MCF 10A (cell line): ENCODE measurements around the gene LATS2. TPM values are rescaled to one million over a fixed set of nuclear protein-coding genes. Genes with fewer than 3 reads are reported as not detected.

Source experiments
- BruUV-seq: library from RNA; stranded (reverse); fragments of 400-500 nt; replicated peaks from 2 replicates; lab custom pipeline; 2021; lab: Mats Ljungman, UMichigan
- CTCF ChIA-PET: fragments of 300-600 bp; sonication (Branson Sonifier 250); formaldehyde crosslinking; extraction: SDS; loops from one replicate; lab custom pipeline; 2021; ENCODE audit warnings: antibody characterized with exemption, inconsistent platforms; lab: Yijun Ruan, JAX
- POLR2A ChIA-PET: fragments of 300-600, 350-650 bp; sonication (Branson Sonifier 250); formaldehyde crosslinking; extraction: SDS; loops from one replicate; lab custom pipeline; 2020; ENCODE audit warnings: antibody characterized with exemption, inconsistent platforms; lab: Yijun Ruan, JAX
- DNase-seq: peaks from one replicate; pipeline ENCODE4 v3.0.0-alpha.2; 2018; ENCODE audit not compliant: unreplicated experiment
- H3K27ac Mint-ChIP-seq: one replicate; pipeline ENCODE4 v1.8.0; 2022; ENCODE audit warnings: mild to moderate bottlenecking, low read depth, mixed read lengths; ENCODE audit not compliant: unreplicated experiment
- H3K27me3 Mint-ChIP-seq: one replicate; pipeline ENCODE4 v1.8.0; 2022; ENCODE audit warnings: mixed read lengths; ENCODE audit not compliant: insufficient read depth, unreplicated experiment
- H3K36me3 Mint-ChIP-seq: one replicate; pipeline ENCODE4 v1.8.0; 2022; ENCODE audit warnings: mild to moderate bottlenecking, moderate library complexity, mixed read lengths; ENCODE audit not compliant: insufficient read depth, unreplicated experiment
- H3K4me1 Mint-ChIP-seq: one replicate; pipeline ENCODE4 v1.8.0; 2022; ENCODE audit warnings: mixed read lengths; ENCODE audit not compliant: insufficient read depth, unreplicated experiment
- H3K4me3 Mint-ChIP-seq: one replicate; pipeline ENCODE4 v1.8.0; 2022; ENCODE audit warnings: mild to moderate bottlenecking, moderate library complexity, mixed read lengths; ENCODE audit not compliant: unreplicated experiment
- H3K9me3 Mint-ChIP-seq: one replicate; pipeline ENCODE4 v1.8.0; 2022; ENCODE audit warnings: mixed read lengths; ENCODE audit not compliant: unreplicated experiment
- CTCF ChIP-seq: fragments of 200-600 bp; IDR thresholded peaks from one replicate; pipeline ENCODE4 v1.8.0; 2022; ENCODE audit warnings: antibody characterized with exemption, mild to moderate bottlenecking; ENCODE audit not compliant: unreplicated experiment
- intact Hi-C: fragments of 100-400 bp; cut with micrococcal nuclease; formaldehyde crosslinking; loops from 2 replicates; pipeline ENCODE4 v1.14.1; 2022
- total RNA-seq: library from RNA; stranded (reverse); gene quantifications from 2 replicates; pipeline ENCODE4 v1.2.3, GENCODE V29; 2022

The LATS2 gene
- total RNA-seq, 1 experiment from 2014 or later = 32.3 TPM

DNA sequence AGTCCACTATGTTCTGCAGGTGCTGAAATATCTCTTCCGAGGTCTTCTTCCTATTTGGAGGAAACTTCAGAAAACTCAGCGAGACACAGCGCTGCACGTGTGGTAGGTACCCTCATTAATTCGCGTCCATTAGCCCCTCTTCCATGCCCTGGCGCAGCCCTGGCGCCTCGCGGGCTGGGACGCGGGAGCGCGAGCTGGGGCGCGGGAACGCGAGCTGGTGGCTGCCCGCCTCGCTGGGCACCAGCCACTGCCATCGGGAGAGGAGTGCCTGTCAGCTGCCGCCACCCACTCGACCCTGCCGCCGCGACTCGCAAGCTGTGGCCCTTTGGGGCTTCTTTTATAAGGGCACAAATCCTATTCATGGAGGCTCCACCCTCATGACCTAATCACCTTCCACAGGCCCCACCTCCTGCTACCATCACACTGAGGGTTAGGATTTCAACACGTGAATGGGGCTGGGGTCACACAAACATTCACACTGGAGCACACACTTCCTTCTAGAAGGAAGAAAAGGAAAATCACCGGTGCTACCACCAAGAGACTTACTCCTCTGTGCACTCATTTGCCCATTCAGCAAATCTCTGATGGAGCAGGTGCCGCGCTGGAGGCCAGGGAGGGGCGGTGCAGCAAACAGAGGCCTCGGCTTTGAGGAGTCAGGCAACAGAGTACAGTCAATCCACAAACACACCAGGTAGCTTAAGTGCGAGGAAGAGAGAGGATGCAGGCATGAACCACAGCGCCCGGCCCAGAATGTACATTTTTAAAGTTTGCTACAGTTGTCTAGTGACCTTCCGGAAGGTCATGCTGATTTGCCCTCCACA lies 43.0 kb upstream of the LATS2 start:
- TF ChIP-seq CTCF = no peak
- H3K4me3 Mint-ChIP-seq = no peak overlapping the region
- POLR2A ChIA-PET = no interaction called here

GRCh38 chr13:21101865-21102576 lies 40.6 kb upstream of the LATS2 start:
- H3K27ac Mint-ChIP-seq = no peak overlapping the region
- BruUV-seq = no TSS peak
- no peaks in the 10 kb centered on the region for H3K27me3 Mint-ChIP-seq
- DNase-seq = no peak
- no peaks in the 10 kb centered on the region for H3K9me3 Mint-ChIP-seq
- CTCF ChIA-PET = interaction anchor here (1.0 kb wide), 3 partner anchors 9 to 42 kb away, joined by 3 to 4 read pairs (median 3); no protein-coding TSS in a partner anchor
- TF ChIP-seq CTCF = no peak
- H3K4me1 Mint-ChIP-seq = peaks cover 6% of the 10 kb centered on the region
- POLR2A ChIA-PET = interaction anchor here (0.5 to 1.1 kb wide), 2 partner anchors 159 to 731 kb away, joined by 3 read pairs; no protein-coding TSS in a partner anchor
- intact Hi-C loops = no loop called here
- no peaks in the 10 kb centered on the region for H3K36me3 Mint-ChIP-seq
- no peak overlapping the region for H3K4me3 Mint-ChIP-seq

More for the DNA sequence above, 43.0 kb upstream of the LATS2 start:
- no TSS peak for BruUV-seq
- H3K4me1 Mint-ChIP-seq = peaks cover 6% of the 10 kb centered on the region
- no peak overlapping the region for H3K27ac Mint-ChIP-seq
- CTCF ChIA-PET = interaction anchor here (0.6 kb wide), 1 partner anchor 73 kb away, joined by 3 read pairs; no protein-coding TSS in a partner anchor
- intact Hi-C loops = no loop called here
- DNase-seq = no peak
- no peaks in the 10 kb centered on the region for H3K27me3 Mint-ChIP-seq
- no peaks in the 10 kb centered on the region for H3K9me3 Mint-ChIP-seq
- H3K36me3 Mint-ChIP-seq = no peaks in the 10 kb centered on the region

GRCh38 chr13:21100994-21101757 lies 39.8 kb upstream of the LATS2 start:
- intact Hi-C loops = no loop called here
- no peak overlapping the region for H3K27ac Mint-ChIP-seq
- ChIA-PET POLR2A (interaction anchor here (0.5 kb wide), 1 partner anchor 730 kb away, joined by 3 read pairs; no protein-coding TSS in a partner anchor), CTCF (interaction anchor here (1.0 kb wide), 1 partner anchor 28 kb away, joined by 3 read pairs; no protein-coding TSS in a partner anchor)
- no TSS peak for BruUV-seq
- no peaks in the 10 kb centered on the region for H3K36me3 Mint-ChIP-seq
- H3K4me3 Mint-ChIP-seq = no peak overlapping the region
- no peak for DNase-seq
- TF ChIP-seq CTCF = no peak
- no peaks in the 10 kb centered on the region for H3K27me3 Mint-ChIP-seq
- H3K4me1 Mint-ChIP-seq = peaks cover 6% of the 10 kb centered on the region
- no peaks in the 10 kb centered on the region for H3K9me3 Mint-ChIP-seq
